Motor neuron (in vitro differentiated cells): ENCODE data around the gene CELF3. TPM values are rescaled to one million over a fixed set of nuclear protein-coding genes. Genes with fewer than 3 reads are reported as not detected.
A peak's percentile ranks its signal among the peaks of the same experiment; 100 is the strongest.
"Not testable (repeated sequence)": the region's sequence is repeated elsewhere in the genome, so short reads cannot be mapped to it uniquely, and the experiment has no call there.

Experiments used
- ATAC-seq, 8 experiments: fragments of 200-7000 bp; cut with Tn5 transposase; replicated peaks in 6 of 8; 2 replicates each; pipeline ENCODE4 v1.8.0; 2021; ENCODE audit warnings: mild to moderate bottlenecking in 8 of 8, moderate library complexity in 8 of 8
- H3K27ac ChIP-seq, 2 donors: fragments of 250-450 bp; sonication (Bioruptor Pico); 2 replicates each; pipeline ENCODE4 v1.9.0; 2021; ENCODE audit warnings: antibody characterized with exemption in 2 of 2, mild to moderate bottlenecking in 2 of 2, moderate library complexity in 1 of 2
- H3K4me1 ChIP-seq, 2 donors: fragments of 250-450 bp; sonication (Bioruptor Pico); replicated peaks in 1 of 2; 2 replicates each; pipeline ENCODE4 v1.6.1; 2021; ENCODE audit warnings: antibody characterized with exemption in 2 of 2, mild to moderate bottlenecking in 2 of 2, moderate library complexity in 1 of 2
- H3K4me3 ChIP-seq, 5 donors: fragments of 250-450 bp; sonication (Bioruptor Pico); 2 replicates each; pipeline ENCODE4 v1.9.0; 2021; ENCODE audit warnings: antibody characterized with exemption in 5 of 5, mild to moderate bottlenecking in 5 of 5, moderate library complexity in 4 of 5
- WGBS, 10 experiments: fragments of 450-650 bp; shearing (Covaris generic); methylation state at CpG; one replicate each; pipeline ENCODE4 v1.0.0; 2022; 5-methylcytosine and 5-hydroxymethylcytosine counted together
- in situ Hi-C, 9 experiments: fragments of 400-800 bp; cut with MboI; loops; one replicate each; pipeline ENCODE4 v1.15.0; 2021; ENCODE audit warnings: low sequenced_read_pairs in 9 of 9, low pct_unique_long_range_greater_than_20kb in 2 of 9; ENCODE audit not compliant: unreplicated experiment in 9 of 9
- total RNA-seq, 8 experiments: library from RNA; unstranded; fragments of 300-600 nt; gene quantifications; 2 replicates each; pipeline versions ENCODE4 v1.2.3 to v1.2.4, GENCODE V29; 2022

CELF3 gene
- total RNA-seq, 8 experiments from 2014 or later = 0.09 to 108 (median 44.7) TPM

- ATAC-seq = peak in 3 of 8 experiments; percentile 6 to 76 (median 65)
- no peak overlapping the region for H3K4me3 ChIP-seq
- peaks cover 20 to 23% of the 10 kb centered on the region in 2 donors for H3K4me1 ChIP-seq
- WGBS, 10 experiments = 54 to 100% (median 73%) methylated on average over 1 to 11 of the region's 11 CpGs; no CpG with 5 or more reads in 3 of the 10 experiments
- no peak overlapping the region for H3K27ac ChIP-seq
- in situ Hi-C loops = no loop called here
These were observed 10.7 kb downstream of the CELF3 start for GRCh38 chr1:151705753-151706463.

GRCh38 chr1:151705146-151705545, 11.5 kb downstream of the CELF3 start:
- no peak overlapping the region for H3K27ac ChIP-seq
- H3K4me1 ChIP-seq = peaks cover 14 to 17% of the 10 kb centered on the region in 2 donors
- WGBS, 10 experiments = 40 to 98% (median 78%) methylated on average over 1 to 6 of the region's 7 CpGs; no CpG with 5 or more reads in 4 of the 10 experiments
- no peak for ATAC-seq
- H3K4me3 ChIP-seq = no peak overlapping the region
- in situ Hi-C loops = no loop called here

GRCh38 chr1:151704246-151704645, 12.4 kb downstream of the CELF3 start:
- Histone ChIP-seq H3K4me1 (peaks cover 10 to 14% of the 10 kb centered on the region in 2 donors), H3K4me3 (no peak overlapping the region), H3K27ac (no peak overlapping the region)
- in situ Hi-C loops = no loop called here
- ATAC-seq = no peak
- 100% methylated on average over 1 of the region's 4 CpGs; no CpG with 5 or more reads in 9 of the 10 experiments for WGBS, 10 experiments

GRCh38 chr1:151703813-151704212, 12.8 kb downstream of the CELF3 start:
- H3K4me3 ChIP-seq = no peak overlapping the region
- H3K27ac ChIP-seq = no peak overlapping the region
- in situ Hi-C loops = no loop called here
- whole genome bisulfite sequencing, 10 experiments = 68 to 91% (median 89%) methylated on average over 1 to 6 of the region's 17 CpGs; no CpG with 5 or more reads in 3 of the 10 experiments
- H3K4me1 ChIP-seq = peaks cover 10 to 17% of the 10 kb centered on the region in 2 donors
- no peak for ATAC-seq

- Histone ChIP-seq H3K4me1 (peaks cover 18 to 26% of the 10 kb centered on the region in 2 donors), H3K4me3 (no peak overlapping the region), H3K27ac (no peak overlapping the region)
- WGBS, 10 experiments = 50 to 100% (median 67%) methylated on average over 1 to 6 of the region's 8 CpGs; no CpG with 5 or more reads in 6 of the 10 experiments
- in situ Hi-C loops = no loop called here
- ATAC-seq = peak in 3 of 8 experiments; percentile 10 to 25 (median 18)
These were observed 13.7 kb downstream of the CELF3 start for GRCh38 chr1:151702936-151703335.

GRCh38 chr1:151701515-151701914, 15.1 kb downstream of the CELF3 start:
- in situ Hi-C loops = no loop called here
- Histone ChIP-seq H3K4me3 (no peak overlapping the region), H3K27ac (no peak overlapping the region), H3K4me1 (peaks cover 19 to 29% of the 10 kb centered on the region in 2 donors)
- WGBS, 10 experiments = 87 to 100% (median 93%) methylated on average over 1 to 5 of the region's 5 CpGs; no CpG with 5 or more reads in 4 of the 10 experiments
- ATAC-seq = no peak

- H3K27ac ChIP-seq = no peak overlapping the region
- peaks cover 4 to 5% of the 10 kb centered on the region in 2 donors for H3K4me1 ChIP-seq
- 20 to 87% (median 75%) methylated on average over 1 to 4 of the region's 4 CpGs; no CpG with 5 or more reads in 1 of the 10 experiments for WGBS, 10 experiments
- ATAC-seq = peak; percentile 15 to 68 (median 56)
- in situ Hi-C loops = no loop called here
- H3K4me3 ChIP-seq = no peak overlapping the region
These were observed 23.4 kb downstream of the CELF3 start for GRCh38 chr1:151693057-151693651.

GRCh38 chr1:151692226-151692625, 24.4 kb downstream of the CELF3 start:
- in situ Hi-C loops = no loop called here
- no peaks in the 10 kb centered on the region for H3K4me1 ChIP-seq
- ATAC-seq = no peak
- no peak overlapping the region for H3K27ac ChIP-seq
- H3K4me3 ChIP-seq = no peak overlapping the region
- WGBS, 10 experiments = 69 to 100% (median 93%) methylated on average over 2 to 3 of the region's 3 CpGs

GRCh38 chr1:151689494-151689893, 27.1 kb downstream of the CELF3 start:
- Histone ChIP-seq H3K27ac (no peak overlapping the region), H3K4me1 (no peaks in the 10 kb centered on the region), H3K4me3 (no peak overlapping the region)
- in situ Hi-C loops = no loop called here
- 43 to 100% (median 90%) methylated on average over 1 to 4 of the region's 4 CpGs; no CpG with 5 or more reads in 1 of the 10 experiments for WGBS, 10 experiments
- ATAC-seq = no peak

- WGBS, 10 experiments = 76 to 100% (median 95%) methylated on average over 1 to 2 of the region's 2 CpGs; no CpG with 5 or more reads in 1 of the 10 experiments
- in situ Hi-C loops = no loop called here
- H3K4me3 ChIP-seq = no peak overlapping the region
- H3K27ac ChIP-seq = no peak overlapping the region
- no peaks in the 10 kb centered on the region for H3K4me1 ChIP-seq
- no peak for ATAC-seq
These were observed 30.0 kb downstream of the CELF3 start for GRCh38 chr1:151686561-151686960.

- Histone ChIP-seq H3K4me3 (no peak overlapping the region), H3K27ac (no peak overlapping the region), H3K4me1 (no peaks in the 10 kb centered on the region)
- peak in 1 of 8 experiments; percentile 89 for ATAC-seq
- 14 to 100% (median 95%) methylated on average over 1 to 2 of the region's 2 CpGs; no CpG with 5 or more reads in 1 of the 10 experiments for WGBS, 10 experiments
- in situ Hi-C loops = no loop called here
These were observed 32.5 kb downstream of the CELF3 start for GRCh38 chr1:151684128-151684527.

GRCh38 chr1:151682901-151683300, 33.7 kb downstream of the CELF3 start:
- H3K4me1 ChIP-seq, H3K27ac ChIP-seq, in situ Hi-C loops, ATAC-seq, H3K4me3 ChIP-seq: not testable (repeated sequence)
- 93 to 100% (median 96%) methylated on average over 1 to 6 of the region's 7 CpGs for WGBS, 10 experiments

GRCh38 chr1:151681923-151682322, 34.7 kb downstream of the CELF3 start:
- in situ Hi-C loops = no loop called here
- no peak overlapping the region for H3K27ac ChIP-seq
- H3K4me3 ChIP-seq = no peak overlapping the region
- 67 to 100% (median 89%) methylated on average over 1 to 2 of the region's 2 CpGs for WGBS, 10 experiments
- ATAC-seq = no peak
- H3K4me1 ChIP-seq = no peaks in the 10 kb centered on the region
